SJSA1 (cell line): Measurements from ENCODE around the gene CRTC1. TPM values are rescaled to one million over a fixed set of nuclear protein-coding genes. Genes with fewer than 3 reads are reported as not detected.
A peak's percentile ranks its signal among the peaks of the same experiment; 100 is the strongest.
"Not testable (repeated sequence)": the region's sequence is repeated elsewhere in the genome, so short reads cannot be mapped to it uniquely, and the experiment has no call there.

Source experiments
- DNase-seq, 2 experiments: peaks; one replicate each; pipeline ENCODE4 v3.0.0-alpha.2; 2015 to 2020; ENCODE audit warnings: low spot score in 2 of 2, low read depth in 1 of 2
- H3K27ac ChIP-seq: fragments of 250-450 bp; sonication (Bioruptor Pico); 2 replicates; pipeline ENCODE4 v1.5.1; 2020; ENCODE audit warnings: mild to moderate bottlenecking, moderate library complexity
- H3K27me3 ChIP-seq: fragments of 250-450 bp; sonication (Bioruptor Pico); replicated peaks from 2 replicates; pipeline ENCODE4 v1.5.1; 2020; ENCODE audit warnings: mild to moderate bottlenecking, moderate library complexity
- H3K36me3 ChIP-seq: fragments of 250-450 bp; sonication (Bioruptor Pico); 2 replicates; pipeline ENCODE4 v1.5.1; 2020; ENCODE audit warnings: mild to moderate bottlenecking
- H3K4me1 ChIP-seq: fragments of 250-450 bp; sonication (Bioruptor Pico); replicated peaks from 2 replicates; pipeline ENCODE4 v1.6.1; 2021; ENCODE audit warnings: mild to moderate bottlenecking
- H3K4me3 ChIP-seq: fragments of 250-450 bp; sonication (Bioruptor Pico); 2 replicates; pipeline ENCODE4 v1.5.1; 2020; ENCODE audit warnings: mild to moderate bottlenecking
- H3K9me3 ChIP-seq: fragments of 250-450 bp; sonication (Bioruptor Pico); replicated peaks from 2 replicates; pipeline ENCODE4 v1.5.1; 2020; ENCODE audit warnings: mild to moderate bottlenecking
- total RNA-seq: library from RNA; depleted of rRNA; stranded (reverse); fragments of >200 nt; shearing (Covaris generic); gene quantifications from 2 replicates; pipeline ENCODE4 v1.2.3, GENCODE V29; 2014

CRTC1 gene
- total RNA-seq, 1 experiment from 2014 or later: 1.3 TPM

GRCh38 chr19:18669524-18669817 is 14.0 kb upstream of the CRTC1 start:
- peaks cover 18% of the 10 kb centered on the region for H3K36me3 ChIP-seq
- H3K27ac ChIP-seq: no peak overlapping the region
- no peak for DNase-seq
- no peaks in the 10 kb centered on the region for H3K27me3 ChIP-seq
- no peak overlapping the region for H3K4me3 ChIP-seq
- peaks cover 11% of the 10 kb centered on the region for H3K4me1 ChIP-seq
- H3K9me3 ChIP-seq: no peaks in the 10 kb centered on the region

DNA sequence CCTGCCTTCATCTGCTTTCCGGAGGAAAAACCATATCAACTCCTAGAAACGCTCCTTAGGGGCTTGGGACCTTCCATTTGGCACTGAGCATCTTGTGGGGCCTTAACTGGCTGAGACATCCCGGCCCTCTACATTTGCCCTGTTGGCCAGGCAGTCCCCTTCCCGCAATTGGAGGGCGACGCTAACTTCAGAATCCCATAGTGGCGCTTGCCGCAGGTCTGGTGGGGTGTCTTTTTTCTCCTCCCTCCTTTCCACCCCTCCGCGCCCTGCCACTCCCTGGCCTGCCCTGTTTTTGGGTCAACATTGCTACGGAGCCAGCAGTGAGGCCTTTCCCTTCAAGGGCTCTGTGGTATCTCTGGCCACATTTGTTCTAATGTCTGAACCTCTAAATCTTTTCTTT is 13.6 kb upstream of the CRTC1 start:
- H3K27me3 ChIP-seq: no peaks in the 10 kb centered on the region
- H3K36me3 ChIP-seq: peaks cover 18% of the 10 kb centered on the region
- H3K9me3 ChIP-seq: no peaks in the 10 kb centered on the region
- no peak for DNase-seq
- no peak overlapping the region for H3K4me3 ChIP-seq
- peaks cover 11% of the 10 kb centered on the region for H3K4me1 ChIP-seq
- H3K27ac ChIP-seq: no peak overlapping the region

DNA sequence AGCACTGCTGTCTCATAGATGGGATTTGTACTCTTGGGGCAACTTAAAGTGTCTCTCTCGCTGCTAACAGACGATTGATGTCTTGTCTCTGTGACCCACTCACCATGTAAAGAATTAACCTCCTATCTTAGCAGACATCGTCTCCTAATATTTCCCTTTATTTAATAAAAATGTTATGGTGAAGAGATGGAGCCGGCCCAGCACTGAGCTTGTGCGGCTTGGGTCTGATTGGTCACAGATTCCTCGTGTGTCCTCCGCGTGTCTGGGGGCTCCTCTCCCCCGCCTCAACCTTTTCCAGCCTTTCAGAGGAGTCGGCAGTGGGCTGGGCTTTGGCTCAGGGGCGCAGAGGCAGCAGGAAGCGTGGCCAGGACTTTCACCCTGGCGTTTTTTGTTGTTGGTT is 13.2 kb upstream of the CRTC1 start:
- H3K27me3 ChIP-seq: no peaks in the 10 kb centered on the region
- H3K4me1 ChIP-seq: peaks cover 11% of the 10 kb centered on the region
- no peak for DNase-seq
- H3K36me3 ChIP-seq: peaks cover 18% of the 10 kb centered on the region
- H3K27ac ChIP-seq: no peak overlapping the region
- H3K4me3 ChIP-seq: no peak overlapping the region
- H3K9me3 ChIP-seq: no peaks in the 10 kb centered on the region

- Histone ChIP-seq H3K36me3 (peaks cover 18% of the 10 kb centered on the region), H3K27ac (no peak overlapping the region), H3K4me3 (no peak overlapping the region), H3K4me1 (peaks cover 11% of the 10 kb centered on the region), H3K27me3 (no peaks in the 10 kb centered on the region), H3K9me3 (no peaks in the 10 kb centered on the region)
- DNase-seq: no peak
These were observed 12.0 kb upstream of the CRTC1 start for GRCh38 chr19:18671303-18672043.

GRCh38 chr19:18672044-18672451 is 11.4 kb upstream of the CRTC1 start:
- Histone ChIP-seq H3K27me3 (no peaks in the 10 kb centered on the region), H3K4me3 (no peak overlapping the region), H3K36me3 (peaks cover 18% of the 10 kb centered on the region), H3K4me1 (peaks cover 12% of the 10 kb centered on the region), H3K9me3 (no peaks in the 10 kb centered on the region), H3K27ac (no peak overlapping the region)
- DNase-seq: no peak

- peaks cover 18% of the 10 kb centered on the region for H3K36me3 ChIP-seq
- H3K27ac ChIP-seq: no peak overlapping the region
- H3K4me3 ChIP-seq: no peak overlapping the region
- H3K27me3 ChIP-seq: no peaks in the 10 kb centered on the region
- H3K4me1 ChIP-seq: peaks cover 19% of the 10 kb centered on the region
- DNase-seq: no peak
- H3K9me3 ChIP-seq: no peaks in the 10 kb centered on the region
These were observed 10.7 kb upstream of the CRTC1 start for GRCh38 chr19:18672606-18673337.

DNA sequence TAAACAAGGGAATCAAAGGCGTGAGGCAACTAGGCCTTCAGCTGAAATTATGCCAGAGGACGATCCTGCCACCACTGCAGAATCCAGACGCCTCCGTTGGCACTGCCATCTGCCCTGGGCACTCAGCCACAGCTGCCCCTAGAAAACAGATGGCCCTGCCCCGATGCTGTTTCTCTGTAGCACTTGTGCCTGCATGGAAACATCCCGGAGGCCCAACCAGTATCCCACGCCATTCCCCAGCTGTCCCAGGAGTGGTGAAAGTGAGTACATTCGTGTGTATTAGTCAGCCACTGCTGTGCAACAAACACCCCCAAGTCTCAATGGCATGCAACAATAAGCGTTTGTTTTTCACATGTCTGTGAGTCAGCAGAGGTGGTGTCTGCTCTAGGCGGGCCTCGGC is 8.9 kb upstream of the CRTC1 start:
- Histone ChIP-seq H3K4me1 (peaks cover 19% of the 10 kb centered on the region), H3K27me3 (no peaks in the 10 kb centered on the region), H3K27ac (no peak overlapping the region), H3K36me3 (peaks cover 5% of the 10 kb centered on the region; the same call in 1 of the 2 replicates), H3K9me3 (no peaks in the 10 kb centered on the region), H3K4me3 (no peak overlapping the region)
- no peak for DNase-seq

- no peak for DNase-seq
- Histone ChIP-seq H3K4me3 (no peak overlapping the region), H3K27ac (no peak overlapping the region), H3K36me3 (no peaks in the 10 kb centered on the region), H3K27me3 (no peaks in the 10 kb centered on the region), H3K4me1 (peaks cover 15% of the 10 kb centered on the region), H3K9me3 (no peaks in the 10 kb centered on the region)
These were observed 7.7 kb upstream of the CRTC1 start for GRCh38 chr19:18675779-18676178.

DNA sequence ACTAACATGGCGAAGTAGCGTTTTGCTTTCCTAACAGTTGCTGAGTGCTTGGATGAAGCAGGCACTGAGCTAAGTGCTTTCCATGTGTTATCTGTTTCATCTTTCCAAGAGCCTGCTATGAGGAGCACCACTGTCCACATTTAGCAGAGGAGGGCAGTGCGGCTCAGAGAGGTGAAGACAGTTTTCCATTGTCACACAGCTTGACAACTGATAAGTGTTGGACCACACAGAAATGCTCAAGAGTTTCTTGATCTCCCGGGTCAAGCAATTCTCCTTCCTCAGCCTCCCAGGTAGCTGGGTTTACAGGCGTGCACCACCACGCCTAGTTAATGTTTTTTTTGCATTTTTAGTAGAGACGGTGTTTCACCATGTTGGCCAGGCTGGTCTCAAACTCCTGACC is 6.8 kb upstream of the CRTC1 start:
- H3K4me3 ChIP-seq: no peak overlapping the region
- peaks cover 15% of the 10 kb centered on the region for H3K4me1 ChIP-seq
- no peaks in the 10 kb centered on the region for H3K27me3 ChIP-seq
- H3K27ac ChIP-seq: no peak overlapping the region
- H3K9me3 ChIP-seq: no peaks in the 10 kb centered on the region
- no peak for DNase-seq
- H3K36me3 ChIP-seq: no peaks in the 10 kb centered on the region

DNA sequence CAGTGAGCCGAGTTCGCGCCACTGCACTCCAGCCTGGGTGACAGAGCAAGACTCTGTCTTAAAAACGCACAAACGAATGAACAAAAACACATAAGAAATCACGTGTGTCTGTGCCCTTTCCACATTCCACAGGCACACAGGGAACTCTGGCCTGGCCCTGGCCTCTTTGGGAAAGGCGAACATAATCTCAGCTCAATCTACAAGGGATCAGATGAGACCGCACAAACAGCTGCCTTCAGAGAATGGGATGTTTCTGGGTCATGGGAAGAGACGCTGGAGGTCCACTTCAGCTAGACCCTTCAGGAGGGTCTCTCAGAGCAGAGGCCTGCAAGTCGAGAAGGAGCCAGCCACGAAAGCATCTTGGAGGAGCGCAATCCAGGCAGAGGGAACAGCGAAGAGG is 6.3 kb upstream of the CRTC1 start:
- H3K4me3 ChIP-seq: no peak overlapping the region
- no peaks in the 10 kb centered on the region for H3K36me3 ChIP-seq
- no peaks in the 10 kb centered on the region for H3K9me3 ChIP-seq
- no peak overlapping the region for H3K27ac ChIP-seq
- peaks cover 15% of the 10 kb centered on the region for H3K4me1 ChIP-seq
- no peak for DNase-seq
- H3K27me3 ChIP-seq: no peaks in the 10 kb centered on the region

GRCh38 chr19:18680148-18680547 is 3.3 kb upstream of the CRTC1 start:
- H3K27me3 ChIP-seq, H3K36me3 ChIP-seq, DNase-seq, H3K9me3 ChIP-seq, H3K4me3 ChIP-seq, H3K27ac ChIP-seq: not testable (repeated sequence)
- peaks cover 25% of the 10 kb centered on the region for H3K4me1 ChIP-seq

- no peaks in the 10 kb centered on the region for H3K9me3 ChIP-seq
- H3K27ac ChIP-seq: no peak overlapping the region
- peaks cover 17% of the 10 kb centered on the region for H3K4me1 ChIP-seq
- H3K27me3 ChIP-seq: no peaks in the 10 kb centered on the region
- no peaks in the 10 kb centered on the region for H3K36me3 ChIP-seq
- DNase-seq: no peak
- peak overlapping the region; percentile 62 for H3K4me3 ChIP-seq
These were observed 722 bp upstream of the CRTC1 start for GRCh38 chr19:18682807-18683108.

GRCh38 chr19:18683958-18684641 is 620 bp downstream of the CRTC1 start:
- Histone ChIP-seq H3K27ac (no peak overlapping the region), H3K4me1 (peaks cover 9% of the 10 kb centered on the region), H3K4me3 (peak overlapping the region; percentile 62), H3K27me3 (no peaks in the 10 kb centered on the region), H3K36me3 (no peaks in the 10 kb centered on the region), H3K9me3 (no peaks in the 10 kb centered on the region)
- DNase-seq: no peak

DNA sequence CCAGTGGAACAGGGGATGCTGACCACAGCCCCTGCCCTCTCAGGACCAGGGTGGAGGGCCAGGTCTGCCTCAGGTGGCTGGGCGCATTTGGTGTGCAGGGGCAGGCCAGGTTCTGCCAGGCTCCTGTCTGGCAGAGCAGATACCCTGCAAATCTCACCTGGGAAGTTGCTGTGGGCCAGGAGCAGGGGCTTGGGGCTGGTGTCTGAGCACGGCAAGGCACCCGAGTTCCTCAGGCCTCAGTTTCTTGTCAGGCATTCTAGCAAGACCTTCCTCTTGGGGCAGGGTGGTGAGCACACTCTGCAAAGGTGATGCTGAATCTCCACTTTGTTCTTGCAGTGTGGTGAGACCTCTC is 1.1 kb downstream of the CRTC1 start:
- DNase-seq: no peak
- Histone ChIP-seq H3K4me3 (no peak overlapping the region; the same call in 1 of the 2 replicates), H3K36me3 (no peaks in the 10 kb centered on the region), H3K4me1 (peaks cover 9% of the 10 kb centered on the region), H3K27ac (no peak overlapping the region), H3K9me3 (no peaks in the 10 kb centered on the region), H3K27me3 (no peaks in the 10 kb centered on the region)
